Pancreas (tissue), 10 donors: ENCODE data around the gene DCLK2. TPM values are rescaled to one million over a fixed set of nuclear protein-coding genes. Genes with fewer than 3 reads are reported as not detected.

Source experiments
- ATAC-seq, 4 donors: fragments of 200-7000 bp; cut with Tn5 transposase; one replicate each; pipeline versions ENCODE4 v1.8.0 to v1.9.1; 2020; ENCODE audit warnings: mild to moderate bottlenecking in 4 of 4, moderate library complexity in 4 of 4
- DNase-seq, 6 donors: peaks; one replicate each; pipeline ENCODE4 v3.0.0-alpha.2; 2020
- FAIRE-seq: peaks from 2 replicates; lab custom pipeline; 2012; peaks lifted over from hg19 to GRCh38; lab: Jason Lieb, UNC
- H3K27ac ChIP-seq, 4 donors: fragments of 200-600 bp; sonication (generic); 1 replicate in 3 of 4; 2 replicates in 1 of 4; pipeline versions ENCODE4 v1.5.0 to v1.8.0; 2020
- H3K27me3 ChIP-seq, 4 donors: fragments of 200-600 bp; one replicate each; pipeline ENCODE4 v1.8.0; 2021
- H3K36me3 ChIP-seq, 3 donors: fragments of 200-600 bp; sonication (generic) in 1 of 3; one replicate each; pipeline versions ENCODE4 v1.5.0 to v1.8.0; 2020 to 2021
- H3K4me1 ChIP-seq, 3 donors: fragments of 200-600 bp; one replicate each; pipeline ENCODE4 v1.8.0; 2021
- H3K4me3 ChIP-seq, 4 donors: fragments of 200-600 bp; sonication (generic) in 2 of 4; one replicate each; pipeline versions ENCODE4 v1.5.0 to v1.8.0; 2020 to 2021
- H3K9me3 ChIP-seq, 4 donors: fragments of 200-600 bp; one replicate each; pipeline ENCODE4 v1.8.0; 2021
- CTCF ChIP-seq, 4 donors: fragments of 200-600 bp; sonication (generic) in 3 of 4; IDR thresholded peaks; one replicate each; pipeline versions ENCODE4 v1.5.0 to v1.8.0; 2021; ENCODE audit warnings: antibody characterized with exemption in 4 of 4
- WGBS, 2 donors: extraction: QIAGEN DNeasy Blood & Tissue Kit; methylation state at CpG; one replicate each; pipeline ENCODE4 v1.1.7; 2013; 5-methylcytosine and 5-hydroxymethylcytosine counted together
- intact Hi-C, 3 donors: fragments of 100-400 bp; cut with DNase I; formaldehyde crosslinking; loops; one replicate each; pipeline versions ENCODE4 v1.11.1 to v1.14.2; 2022
- polyA plus RNA-seq, 2 donors: library from polyadenylated mRNA; stranded (reverse); fragments of 200-250 nt; gene quantifications; one replicate each; pipeline ENCODE4 v1.2.3, GENCODE V29; 2013
- total RNA-seq, 6 donors: library from RNA; stranded (reverse); fragmentation: NEBNext Ultra II Directional in 4 of 6; extraction: Animal tissue kit (Norgen Biotek cat#: 25700) in 4 of 6; gene quantifications; one replicate each; pipeline versions ENCODE4 v1.2.1 to v1.2.4, GENCODE V29; 2021 to 2023
- donor health status: healthy with polysubstance abuse.
- donor health status: DM: no; HTN: no; CAD: no; lungs with moderate emphysema.
- donor health status: DM: no; HTN: no; CAD: no.
- donor health status: control.
- donor health status: control.
- donor health status: Bipolar disorder and iron deficiency.
- donor health status: DM: yes; HTN: yes; CAD: no.
- donor health status: DM: no; HTN: no; CAD: no.
- donor health status: DM: no; HTN: no; CAD: no.
- donor health status: DM: yes; HTN: yes; CAD: no.

The DCLK2 gene
- total and polyA plus RNA-seq, 8 donors, result 1.2 to 3.7 (median 1.8) TPM

- DNase-seq (no peak), FAIRE-seq (no peak), ATAC-seq (no peak)
- TF ChIP-seq CTCF (IDR thresholded peaks at IDR 0.05), result no peak
- Histone ChIP-seq H3K4me3 (no peak overlapping the region), H3K27me3 (no peaks in the 10 kb centered on the region), H3K9me3 (no peaks in the 10 kb centered on the region), H3K36me3 (no peaks in the 10 kb centered on the region), H3K27ac (no peak overlapping the region), H3K4me1 (peaks cover 0 to 8% (median 0%) of the 10 kb centered on the region in 3 donors)
- 72 to 77% methylated on average over 6 of the region's 6 CpGs for WGBS, 2 donors
- intact Hi-C loops, result loop anchor here in 1 of 3 donors (10.0 kb wide), 1 partner anchor 231 kb away; no protein-coding TSS in a partner anchor
These were observed 157.6 kb downstream of the DCLK2 start for GRCh38 chr4:150235808-150236271.

- H3K27ac ChIP-seq, result no peak overlapping the region
- H3K9me3 ChIP-seq, result no peaks in the 10 kb centered on the region
- no peak for TF ChIP-seq CTCF (IDR thresholded peaks at IDR 0.05)
These were observed 158.4 kb downstream of the DCLK2 start for GRCh38 chr4:150236626-150237025.

GRCh38 chr4:150237110-150237872 lies 159.0 kb downstream of the DCLK2 start:
- Histone ChIP-seq H3K4me3 (no peak overlapping the region), H3K4me1 (no peaks in the 10 kb centered on the region), H3K27me3 (no peaks in the 10 kb centered on the region), H3K36me3 (no peaks in the 10 kb centered on the region), H3K9me3 (no peaks in the 10 kb centered on the region), H3K27ac (no peak overlapping the region)
- ATAC-seq (peak in 2 of 4 donors; percentile 30 to 65), DNase-seq (no peak), FAIRE-seq (peak; percentile 92)
- intact Hi-C loops, result loop anchor here in 1 of 3 donors (10.0 kb wide), 1 partner anchor 232 kb away; no protein-coding TSS in a partner anchor
- 76 to 82% methylated on average over 6 of the region's 6 CpGs for WGBS, 2 donors
- TF ChIP-seq CTCF (IDR thresholded peaks at IDR 0.05), result no peak

More at GRCh38 chr4:150236626-150237025, 158.4 kb downstream of the DCLK2 start:
- Histone ChIP-seq H3K36me3 (no peaks in the 10 kb centered on the region), H3K4me1 (peaks cover 0 to 6% (median 0%) of the 10 kb centered on the region in 3 donors), H3K4me3 (no peak overlapping the region), H3K27me3 (no peaks in the 10 kb centered on the region)
- intact Hi-C loops, result loop anchor here in 1 of 3 donors (10.0 kb wide), 1 partner anchor 232 kb away; no protein-coding TSS in a partner anchor
- ATAC-seq (peak in 1 of 4 donors; percentile 11), FAIRE-seq (no peak), DNase-seq (no peak)

GRCh38 chr4:150238591-150238990 lies 160.3 kb downstream of the DCLK2 start:
- TF ChIP-seq CTCF (IDR thresholded peaks at IDR 0.05), result no peak
- 95 to 97% methylated on average over 1 of the region's 1 CpG for WGBS, 2 donors
- DNase-seq, result no peak
- Histone ChIP-seq H3K9me3 (no peaks in the 10 kb centered on the region), H3K36me3 (no peaks in the 10 kb centered on the region), H3K4me3 (no peak overlapping the region), H3K27ac (no peak overlapping the region), H3K27me3 (no peaks in the 10 kb centered on the region), H3K4me1 (no peaks in the 10 kb centered on the region)
- FAIRE-seq, result no peak
- intact Hi-C loops, result loop anchor here in 1 of 3 donors (10.0 kb wide), 1 partner anchor 234 kb away; no protein-coding TSS in a partner anchor
- no peak for ATAC-seq

GRCh38 chr4:150240011-150240410 lies 161.8 kb downstream of the DCLK2 start:
- DNase-seq, result no peak
- TF ChIP-seq CTCF (IDR thresholded peaks at IDR 0.05), result no peak
- Histone ChIP-seq H3K9me3 (no peaks in the 10 kb centered on the region), H3K27ac (no peak overlapping the region), H3K4me3 (no peak overlapping the region), H3K36me3 (no peaks in the 10 kb centered on the region), H3K27me3 (no peaks in the 10 kb centered on the region), H3K4me1 (peaks cover 2 to 9% (median 6%) of the 10 kb centered on the region in 3 donors)
- intact Hi-C loops, result loop anchor here in 1 of 3 donors (10.0 kb wide), 1 partner anchor 235 kb away; no protein-coding TSS in a partner anchor
- no peak for FAIRE-seq
- ATAC-seq, result no peak
